Fibroblast of lung (primary cell): ENCODE data around the gene DGCR8.

Experiments used
- CTCF ChIP-seq, 2 donors: IDR thresholded peaks in 1 of 2; conservative IDR thresholded peaks in 1 of 2; 1 replicate in 1 of 2; 2 replicates in 1 of 2; pipeline ENCODE4 v1.5.1; 2011 to 2012; ENCODE audit warnings: low read length in 2 of 2, control low read depth in 1 of 2, inconsistent platforms in 1 of 2, low read depth in 1 of 2, mild to moderate bottlenecking in 1 of 2
- EZH2 ChIP-seq: IDR thresholded peaks from 2 replicates; pipeline ENCODE4 v1.5.1; 2012; ENCODE audit warnings: low read length, control low read depth, mild to moderate bottlenecking; ENCODE audit errors: missing control alignments

- TF ChIP-seq CTCF (conservative IDR thresholded peaks at IDR 0.05 in 1 of 2, IDR thresholded peaks at IDR 0.05 in 1 of 2; ENCODE audit: low read depth in 1 of 2, low read length in 2 of 2) (no peak), EZH2 (no peak)
Observed at GRCh38 chr22:20117633-20118299, 37.7 kb downstream of the DGCR8 start.
